GM20000 (cell line): Measurements from ENCODE around the gene TESMIN.

ENCODE experiments used
- DNase-seq: peaks from one replicate; pipeline ENCODE4 v3.0.0; 2012; ENCODE audit warnings: low spot score
- CTCF ChIP-seq: IDR thresholded peaks from 2 replicates; pipeline ENCODE4 v1.5.1; 2012; ENCODE audit warnings: mild to moderate bottlenecking, control low read depth; ENCODE audit errors: extremely low read depth, missing control alignments

The TESMIN gene

GRCh38 chr11:68761801-68762200 is 10.5 kb upstream of the TESMIN start:
- no peak for TF ChIP-seq CTCF
- DNase-seq: no peak

GRCh38 chr11:68759991-68760390 is 8.7 kb upstream of the TESMIN start:
- DNase-seq: no peak
- TF ChIP-seq CTCF: no peak

- no peak for DNase-seq
- TF ChIP-seq CTCF: no peak
These were observed 6.4 kb upstream of the TESMIN start for GRCh38 chr11:68757711-68758110.

GRCh38 chr11:68756171-68756766 is 4.9 kb upstream of the TESMIN start:
- DNase-seq: no peak
- TF ChIP-seq CTCF: no peak

GRCh38 chr11:68753300-68753699 is 2.0 kb upstream of the TESMIN start:
- TF ChIP-seq CTCF: no peak
- no peak for DNase-seq

- no peak for TF ChIP-seq CTCF
- DNase-seq: no peak
These were observed 355 bp downstream of the TESMIN start for GRCh38 chr11:68751004-68751325.

- DNase-seq: peak; percentile 51
These were observed 921 bp downstream of the TESMIN start for GRCh38 chr11:68750195-68751003.

More at GRCh38 chr11:68750195-68751003, 921 bp downstream of the TESMIN start:
- TF ChIP-seq CTCF: no peak
